Astrocyte (in vitro differentiated cells and primary cell): Measurements from ENCODE around the gene ITSN1.

ENCODE experiments used
- CTCF ChIP-seq: IDR thresholded peaks from 2 replicates; pipeline ENCODE4 v1.5.1; 2011; ENCODE audit warnings: low read depth, mild to moderate bottlenecking, inconsistent platforms, low read length, moderate library complexity; ENCODE audit not compliant: insufficient read depth
- EZH2 ChIP-seq: IDR thresholded peaks from 2 replicates; pipeline ENCODE4 v1.6.1; 2012; ENCODE audit warnings: mild to moderate bottlenecking, low read length, inconsistent platforms; ENCODE audit not compliant: insufficient read depth

- TF ChIP-seq CTCF (no peak), EZH2 (no peak)
Observed at GRCh38 chr21:33734818-33735217, 92.5 kb downstream of the ITSN1 start.
